NCI-H2196 treated with DMSO at 0.1 percent for 48 hours (cell line): Measurements from ENCODE around the gene ABCA12.
"Not testable (repeated sequence)": the region's sequence is repeated elsewhere in the genome, so short reads cannot be mapped to it uniquely, and the experiment has no call there.

ENCODE experiments used
- DNase-seq: peaks from one replicate; lab custom pipeline; 2025; ENCODE audit not compliant: unreplicated experiment; lab: John Stamatoyannopoulos, UW

Gene ABCA12

GRCh38 chr2:215138479-215138878 lies at the start of gene ABCA12:
ABCA12 (minus strand) TSS chr2:215138626; CDS start chr2:215138208, 418 bp downstream.
- DNase-seq, result no peak

GRCh38 chr2:215188078-215188477 lies 49.7 kb upstream of the ABCA12 start:
- DNase-seq, result no peak

- no peak for DNase-seq
Observed at GRCh38 chr2:215186021-215186420, 47.6 kb upstream of the ABCA12 start.

DNA sequence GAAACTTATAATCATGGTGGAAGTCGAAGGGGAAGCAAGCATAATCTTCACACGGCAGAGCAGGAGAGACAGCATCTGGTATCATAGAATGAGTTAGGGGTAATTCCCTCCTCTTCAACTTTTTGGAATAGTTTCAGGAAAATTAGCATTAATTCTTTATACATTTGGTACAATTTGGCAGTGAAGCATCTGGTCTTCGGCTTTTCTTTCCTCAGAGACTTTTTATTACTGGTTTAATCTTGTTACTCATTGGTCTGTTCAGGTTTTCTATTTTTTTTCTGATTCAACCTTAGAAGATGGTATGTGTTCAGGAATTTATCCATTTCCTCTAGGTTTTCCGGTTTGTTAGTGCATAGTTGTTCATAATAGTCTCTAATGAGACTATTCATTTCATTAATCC lies 39.7 kb upstream of the ABCA12 start:
- no peak for DNase-seq

- no peak for DNase-seq
Observed at GRCh38 chr2:215171796-215172195, 33.4 kb upstream of the ABCA12 start.

- no peak for DNase-seq
Observed at GRCh38 chr2:215171151-215171550, 32.7 kb upstream of the ABCA12 start.

- not testable (repeated sequence) for DNase-seq
Observed at GRCh38 chr2:215166505-215166904, 28.1 kb upstream of the ABCA12 start.

DNA sequence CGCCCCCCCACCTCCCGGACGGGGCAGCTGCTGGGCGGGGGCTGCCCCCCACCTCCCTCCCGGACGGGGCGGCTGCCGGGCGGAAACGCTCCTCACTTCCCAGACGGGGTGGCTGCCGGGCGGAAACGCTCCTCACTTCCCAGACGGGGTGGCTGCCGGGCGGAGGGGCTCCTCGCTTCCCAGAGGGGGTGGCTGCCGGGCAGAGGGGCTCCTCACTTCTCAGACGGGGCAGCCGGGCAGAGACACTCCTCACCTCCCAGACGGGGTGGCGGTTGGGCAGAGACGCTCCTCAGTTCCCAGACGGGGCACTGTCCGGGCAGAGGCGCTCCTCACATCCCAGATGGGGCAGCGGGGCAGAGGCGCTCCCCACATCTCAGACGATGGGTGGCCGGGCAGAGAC lies 24.9 kb upstream of the ABCA12 start:
- DNase-seq, result not testable (repeated sequence)

- DNase-seq, result no peak
Observed at GRCh38 chr2:215161301-215161829, 22.9 kb upstream of the ABCA12 start.

- no peak for DNase-seq
Observed at GRCh38 chr2:215160081-215160480, 21.7 kb upstream of the ABCA12 start.

DNA sequence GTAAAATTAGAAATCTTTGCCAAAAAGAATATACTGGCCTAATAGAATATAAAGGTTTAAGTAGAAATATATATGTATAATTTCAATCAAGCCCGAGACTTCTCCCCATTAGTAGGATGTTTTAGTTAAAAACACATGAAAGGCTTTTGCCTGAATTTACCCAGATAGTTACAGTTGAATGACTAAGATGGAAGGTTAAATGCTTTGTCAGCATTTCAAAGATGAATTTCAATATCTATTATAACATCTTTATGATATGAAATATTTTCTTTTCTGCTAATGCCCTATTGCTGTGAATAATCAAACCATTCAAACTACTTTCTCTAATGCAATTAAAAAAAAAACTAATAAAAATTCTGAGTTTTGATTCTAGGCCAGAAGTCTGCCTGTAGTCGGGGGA lies 18.0 kb upstream of the ABCA12 start:
- DNase-seq, result no peak

- no peak for DNase-seq
Observed at GRCh38 chr2:215149894-215150293, 11.5 kb upstream of the ABCA12 start.

DNA sequence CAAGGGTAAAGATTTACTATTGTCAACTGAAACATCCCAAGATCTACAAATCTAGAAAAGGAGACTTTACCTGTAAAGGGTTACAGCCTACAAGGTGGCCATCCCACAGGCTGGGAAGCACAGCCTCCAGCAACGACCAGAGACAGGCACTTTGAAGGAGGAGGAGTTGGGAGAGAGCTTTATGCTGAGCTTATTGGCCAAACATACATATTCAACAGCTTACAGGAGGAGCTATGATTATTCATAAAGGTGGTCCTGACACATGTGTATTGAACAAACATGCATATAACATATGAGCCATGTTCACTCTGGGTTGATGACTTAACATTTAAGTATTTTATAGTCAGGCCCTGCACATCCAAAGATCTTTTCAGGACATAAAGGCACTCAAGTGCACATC lies 11.1 kb upstream of the ABCA12 start:
- no peak for DNase-seq

DNA sequence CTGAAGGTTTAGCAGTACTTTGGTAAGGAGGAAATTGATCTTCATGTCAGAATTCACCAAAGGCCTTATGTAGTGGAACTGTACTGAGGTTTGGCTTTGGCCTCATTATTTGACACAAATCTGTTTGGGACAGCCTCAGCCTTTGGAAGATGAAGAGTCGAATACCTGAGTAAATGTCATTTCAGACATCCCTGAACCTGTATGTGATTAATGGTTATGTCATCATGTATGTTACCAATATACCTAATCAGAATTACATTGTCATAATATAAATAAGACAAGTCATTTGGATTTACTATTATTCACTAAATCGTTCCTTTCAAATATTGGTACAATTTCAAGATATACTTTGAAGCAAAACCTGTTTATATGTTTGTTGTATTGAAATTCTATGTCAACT lies 10.6 kb upstream of the ABCA12 start:
- no peak for DNase-seq

DNA sequence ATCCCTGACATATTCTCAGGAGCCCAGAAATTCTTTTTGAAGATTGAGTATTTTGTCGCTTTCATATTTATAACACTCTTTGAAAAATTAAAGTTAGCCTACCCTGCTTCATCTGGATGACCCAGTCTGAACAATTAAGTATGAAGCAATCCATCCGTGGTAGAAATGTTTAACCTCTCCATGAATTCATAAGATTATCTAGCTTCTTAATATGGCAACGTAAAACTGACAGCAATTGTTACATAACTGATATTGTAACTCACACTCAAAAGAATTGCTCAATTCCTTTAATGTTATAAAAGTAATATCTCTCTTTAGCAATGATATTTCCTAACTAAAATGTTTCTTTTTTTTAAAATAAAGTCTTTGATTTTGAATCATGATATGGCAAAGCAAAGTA lies 7.2 kb upstream of the ABCA12 start:
- no peak for DNase-seq

- no peak for DNase-seq
Observed at GRCh38 chr2:215144106-215144875, 5.9 kb upstream of the ABCA12 start.

GRCh38 chr2:215143458-215143857 lies 5.0 kb upstream of the ABCA12 start:
- DNase-seq, result no peak

GRCh38 chr2:215141706-215142105 lies 3.3 kb upstream of the ABCA12 start:
- no peak for DNase-seq

DNA sequence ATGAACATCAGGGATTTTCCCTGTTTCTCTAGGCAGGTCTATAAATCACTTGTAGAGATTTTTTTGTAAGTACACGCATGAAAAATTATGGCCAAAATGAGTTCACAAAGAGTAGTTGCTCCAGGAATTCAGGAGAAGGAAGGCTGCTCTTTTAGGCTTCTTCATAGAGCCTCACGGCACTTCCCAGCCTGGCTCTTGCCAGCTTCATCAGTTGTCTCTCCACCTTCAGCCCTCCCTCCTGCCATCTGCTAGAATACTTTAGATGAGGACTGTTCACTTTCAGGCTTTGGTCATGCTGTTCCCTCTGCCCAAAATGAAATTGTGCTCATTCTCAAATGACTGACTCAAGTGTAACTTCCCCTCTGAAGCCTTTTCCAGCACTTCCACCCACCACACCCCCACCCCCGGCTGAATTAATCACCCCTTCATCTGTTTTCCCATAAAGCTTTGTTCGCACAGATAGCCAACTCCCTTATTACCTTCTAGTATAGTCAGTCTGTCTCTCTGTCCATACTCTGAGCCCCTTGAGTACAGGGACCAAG lies 1.8 kb upstream of the ABCA12 start:
- DNase-seq, result no peak

DNA sequence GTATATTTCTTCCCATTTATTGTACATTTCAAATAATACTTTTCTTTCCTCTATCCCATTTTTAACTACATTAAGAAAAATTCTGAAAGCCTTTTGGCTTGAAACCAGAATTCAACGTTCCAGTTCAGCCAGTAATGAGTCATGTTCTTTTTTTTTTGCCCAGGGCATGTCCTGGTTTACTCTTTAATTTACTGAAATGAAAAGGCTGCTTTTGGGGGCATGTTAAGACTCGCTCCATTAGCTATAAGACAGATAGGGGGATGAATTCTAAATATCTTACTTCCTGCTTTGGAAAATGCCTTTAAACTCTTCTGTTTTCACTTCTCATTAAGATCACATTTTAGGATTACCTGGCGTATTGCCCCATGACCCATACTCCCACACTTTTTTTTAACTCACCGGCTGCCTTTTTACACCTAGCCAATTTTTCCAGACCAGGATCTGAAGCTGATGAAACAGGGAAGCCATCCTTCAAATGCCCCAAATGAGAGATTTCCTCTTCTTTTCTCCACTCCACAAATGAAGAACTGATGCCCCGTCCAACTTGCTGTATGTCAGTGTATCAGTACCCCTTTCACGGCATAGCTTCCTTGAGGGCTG lies 585 bp downstream of the ABCA12 start:
- DNase-seq, result no peak

DNA sequence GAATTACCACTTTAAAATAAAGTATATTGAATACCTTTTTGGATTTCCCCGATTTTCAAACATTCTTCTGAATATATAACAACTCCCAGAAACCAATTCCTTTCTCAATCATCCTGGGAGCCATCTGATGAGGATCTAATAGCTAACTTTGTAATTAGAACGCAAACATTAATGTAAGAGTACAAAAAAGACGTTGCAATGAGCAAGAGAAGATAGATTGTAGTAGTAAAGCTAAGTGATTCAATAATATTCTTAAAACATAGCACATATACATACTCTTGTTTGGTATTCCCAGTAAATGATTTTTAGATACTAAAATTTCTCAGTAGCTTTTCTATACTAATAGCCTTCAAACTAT lies 1.1 kb downstream of the ABCA12 start:
- DNase-seq, result no peak

DNA sequence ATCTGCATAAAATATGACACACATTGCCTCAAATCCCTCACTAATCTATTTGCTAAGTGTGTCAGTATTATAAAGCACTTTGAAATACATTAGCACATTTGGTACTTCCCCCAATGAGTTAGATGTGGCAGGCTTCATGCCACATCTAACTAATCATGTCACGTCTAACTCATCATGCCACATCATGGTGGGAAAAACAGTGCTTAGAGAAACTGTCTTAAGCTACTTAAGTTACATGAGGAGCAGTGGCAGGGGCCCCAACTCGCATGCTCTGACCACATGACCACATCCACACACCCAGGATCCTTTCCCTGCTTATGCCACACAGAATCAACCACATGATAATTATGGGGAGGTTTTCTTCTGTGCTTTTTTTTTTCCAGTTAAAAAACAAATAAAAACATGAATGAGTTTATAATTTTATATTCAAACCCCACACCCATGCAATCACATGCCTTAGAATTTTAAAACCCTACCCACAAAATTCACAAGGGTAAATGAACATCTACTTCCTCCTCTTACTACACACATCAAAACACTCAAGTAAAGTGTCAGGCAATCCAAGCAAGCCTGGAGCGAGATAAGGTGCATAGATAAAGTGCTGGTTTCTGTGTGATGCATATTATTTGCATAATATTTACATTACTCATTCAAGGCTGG lies 1.6 kb downstream of the ABCA12 start:
- no peak for DNase-seq
